CD8-positive, alpha-beta memory T cell (primary cell): ENCODE measurements around the gene SPATA12. TPM values are rescaled to one million over a fixed set of nuclear protein-coding genes. Genes with fewer than 3 reads are reported as not detected.

Experiments
- CTCF ChIA-PET: fragments of 350-600 bp; sonication (Branson Sonifier 250); formaldehyde crosslinking; loops from one replicate; lab custom pipeline; 2021; ENCODE audit warnings: antibody characterized with exemption; lab: Charles Lee
- POLR2A ChIA-PET: fragments of 350-600 bp; sonication (Branson Sonifier 250); formaldehyde crosslinking; loops from one replicate; lab custom pipeline; 2021; ENCODE audit warnings: antibody characterized with exemption; lab: Charles Lee
- DNase-seq, 5 donors: peaks; one replicate each; pipeline versions ENCODE4 v3.0.0 to v3.0.0-alpha.2; 2020 to 2022; ENCODE audit warnings: mixed read lengths in 1 of 5
- H3K27ac ChIP-seq: one replicate; pipeline ENCODE4 v1.7.0; 2013; ENCODE audit warnings: low read depth, mild to moderate bottlenecking, low read length, moderate library complexity
- H3K27me3 ChIP-seq: 2 replicates; pipeline ENCODE4 v1.7.0; 2013; ENCODE audit warnings: low read length, mild to moderate bottlenecking; ENCODE audit not compliant: insufficient read depth, poor library complexity, severe bottlenecking
- H3K36me3 ChIP-seq: 2 replicates; pipeline ENCODE4 v1.7.0; 2013; ENCODE audit warnings: mild to moderate bottlenecking, low read length, moderate library complexity; ENCODE audit not compliant: insufficient read depth
- H3K4me1 ChIP-seq: 2 replicates; pipeline ENCODE4 v1.7.0; 2013; ENCODE audit warnings: mild to moderate bottlenecking, low read length, moderate library complexity; ENCODE audit not compliant: insufficient read depth
- H3K4me3 ChIP-seq: 2 replicates; pipeline ENCODE4 v1.7.0; 2013; ENCODE audit warnings: mild to moderate bottlenecking, low read length
- H3K9me3 ChIP-seq: 2 replicates; pipeline ENCODE4 v1.7.0; 2013; ENCODE audit warnings: mild to moderate bottlenecking, low read length
- H3K27ac Mint-ChIP-seq, 8 donors: one replicate each; pipeline ENCODE4 v1.8.0; 2020 to 2021; ENCODE audit warnings: mixed read lengths in 8 of 8, mild to moderate bottlenecking in 6 of 8, inconsistent platforms in 3 of 8, moderate library complexity in 3 of 8
- H3K27me3 Mint-ChIP-seq, 2 donors: one replicate each; pipeline ENCODE4 v1.8.0; 2020 to 2021; ENCODE audit warnings: mixed read lengths in 2 of 2, mild to moderate bottlenecking in 1 of 2, moderate library complexity in 1 of 2
- H3K36me3 Mint-ChIP-seq, 3 donors: one replicate each; pipeline ENCODE4 v1.8.0; 2020 to 2021; ENCODE audit warnings: mixed read lengths in 3 of 3, inconsistent platforms in 1 of 3, mild to moderate bottlenecking in 1 of 3
- H3K4me1 Mint-ChIP-seq, 3 donors: one replicate each; pipeline ENCODE4 v1.8.0; 2020 to 2021; ENCODE audit warnings: mixed read lengths in 3 of 3, inconsistent platforms in 1 of 3, mild to moderate bottlenecking in 1 of 3
- H3K4me3 Mint-ChIP-seq, 7 donors: one replicate each; pipeline ENCODE4 v1.8.0; 2020 to 2021; ENCODE audit warnings: mixed read lengths in 7 of 7, mild to moderate bottlenecking in 6 of 7, moderate library complexity in 4 of 7, inconsistent platforms in 2 of 7
- H3K9me3 Mint-ChIP-seq, 5 donors: one replicate each; pipeline ENCODE4 v1.8.0; 2020 to 2022; ENCODE audit warnings: mixed read lengths in 5 of 5, mild to moderate bottlenecking in 3 of 5, moderate library complexity in 2 of 5, inconsistent platforms in 1 of 5
- polyA plus RNA-seq: library from polyadenylated mRNA; unstranded; fragments of 300-500 nt; fragmentation: Illumina TruSeq; gene quantifications from one replicate; pipeline ENCODE4 v1.2.3, GENCODE V29; 2021
- total RNA-seq, 2 experiments: library from RNA; stranded (reverse); gene quantifications; one replicate each; pipeline ENCODE4 v1.2.3, GENCODE V29; 2021

The SPATA12 gene
- total and polyA plus RNA-seq, 3 experiments from 2014 or later, result not detected

DNA sequence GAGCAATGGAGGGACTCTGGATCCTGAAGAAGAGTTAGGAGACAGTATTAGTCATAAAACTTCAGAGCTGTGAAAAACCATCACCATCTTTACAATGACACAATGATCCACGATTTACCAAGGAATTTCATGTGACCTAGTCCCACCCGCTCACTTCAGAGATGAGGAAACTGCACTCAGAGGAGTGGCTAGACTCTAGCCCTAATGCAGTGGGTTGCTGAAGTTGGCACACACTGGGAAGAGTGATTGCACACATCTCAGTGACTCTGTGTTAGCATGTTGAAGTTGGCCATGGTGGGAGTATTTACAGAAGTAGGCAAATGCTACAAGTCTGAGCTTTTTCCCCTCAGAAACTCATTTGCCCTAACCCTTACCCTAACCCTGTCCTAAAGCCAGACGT, 35.2 kb upstream of the SPATA12 start:
- Histone ChIP-seq H3K9me3 (no peaks in the 10 kb centered on the region), H3K27ac (no peak overlapping the region), H3K27me3 (no peaks in the 10 kb centered on the region), H3K36me3 (no peaks in the 10 kb centered on the region), H3K4me3 (no peak overlapping the region), H3K4me1 (no peaks in the 10 kb centered on the region)
- Mint-ChIP-seq H3K27me3 (peaks cover 5 to 28% of the 10 kb centered on the region in 2 donors), H3K9me3 (no peaks in the 10 kb centered on the region), H3K36me3 (no peaks in the 10 kb centered on the region), H3K4me1 (no peaks in the 10 kb centered on the region), H3K27ac (peak overlapping the region in 1 of 8 donors; percentile 1), H3K4me3 (no peak overlapping the region)
- POLR2A ChIA-PET, result no interaction called here
- no peak for DNase-seq
- CTCF ChIA-PET, result no interaction called here

DNA sequence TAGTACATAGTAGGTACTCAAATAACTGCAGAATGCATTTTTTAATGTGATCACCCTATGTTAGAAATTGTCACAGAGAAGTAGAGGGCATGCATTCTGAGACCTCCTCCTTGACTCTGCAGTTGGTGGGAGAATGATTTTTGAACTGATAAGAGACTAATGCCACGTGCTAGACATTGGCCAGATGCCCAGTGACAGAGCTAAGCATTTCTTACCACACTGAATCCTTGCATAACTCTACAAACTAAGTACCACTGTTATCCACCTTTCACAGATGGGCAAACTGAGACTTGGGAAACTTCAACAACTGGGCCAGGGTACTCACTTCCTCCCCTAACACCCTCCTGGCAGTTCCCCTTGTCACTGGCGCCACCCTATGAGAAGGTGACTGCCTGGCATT, 33.5 kb upstream of the SPATA12 start:
- no peaks in the 10 kb centered on the region for H3K36me3 ChIP-seq
- H3K4me3 Mint-ChIP-seq, result no peak overlapping the region
- H3K27ac Mint-ChIP-seq, result peak overlapping the region in 1 of 8 donors; percentile 19
- no peak overlapping the region for H3K27ac ChIP-seq
- no peaks in the 10 kb centered on the region for H3K27me3 ChIP-seq
- H3K4me1 ChIP-seq, result no peaks in the 10 kb centered on the region
- no peaks in the 10 kb centered on the region for H3K9me3 ChIP-seq
- no peaks in the 10 kb centered on the region for H3K36me3 Mint-ChIP-seq
- ChIA-PET POLR2A (no interaction called here), CTCF (no interaction called here)
- H3K4me1 Mint-ChIP-seq, result no peaks in the 10 kb centered on the region
- no peak overlapping the region for H3K4me3 ChIP-seq
- H3K27me3 Mint-ChIP-seq, result peaks cover 5 to 23% of the 10 kb centered on the region in 2 donors
- DNase-seq, result no peak
- H3K9me3 Mint-ChIP-seq, result no peaks in the 10 kb centered on the region

DNA sequence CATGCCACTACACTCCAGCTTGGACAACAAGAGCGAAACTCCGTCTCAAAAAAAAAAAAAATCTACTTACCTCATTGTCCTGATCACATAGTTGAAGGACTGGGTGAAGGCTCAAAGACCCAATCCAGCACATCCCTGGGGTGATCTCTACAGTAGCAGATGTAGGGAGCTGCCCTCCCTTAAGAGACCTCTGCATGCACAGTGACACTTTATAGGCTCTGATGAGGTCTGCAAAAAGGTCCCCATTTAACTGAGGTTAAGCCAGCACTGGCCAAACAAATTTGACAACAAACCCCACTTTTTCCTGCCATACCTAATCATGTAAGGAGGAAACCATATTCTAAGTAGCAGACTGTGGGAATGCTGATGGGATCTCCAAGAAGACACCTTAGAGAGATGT, 31.1 kb upstream of the SPATA12 start:
- no peak for DNase-seq
- Histone ChIP-seq H3K27me3 (no peaks in the 10 kb centered on the region), H3K4me1 (no peaks in the 10 kb centered on the region), H3K36me3 (no peaks in the 10 kb centered on the region), H3K9me3 (no peaks in the 10 kb centered on the region), H3K4me3 (no peak overlapping the region), H3K27ac (no peak overlapping the region)
- Mint-ChIP-seq H3K27me3 (peaks cover 0 to 11% of the 10 kb centered on the region in 2 donors), H3K36me3 (no peaks in the 10 kb centered on the region), H3K4me1 (no peaks in the 10 kb centered on the region), H3K4me3 (no peak overlapping the region), H3K9me3 (no peaks in the 10 kb centered on the region), H3K27ac (no peak overlapping the region)
- ChIA-PET POLR2A (no interaction called here), CTCF (no interaction called here)

DNA sequence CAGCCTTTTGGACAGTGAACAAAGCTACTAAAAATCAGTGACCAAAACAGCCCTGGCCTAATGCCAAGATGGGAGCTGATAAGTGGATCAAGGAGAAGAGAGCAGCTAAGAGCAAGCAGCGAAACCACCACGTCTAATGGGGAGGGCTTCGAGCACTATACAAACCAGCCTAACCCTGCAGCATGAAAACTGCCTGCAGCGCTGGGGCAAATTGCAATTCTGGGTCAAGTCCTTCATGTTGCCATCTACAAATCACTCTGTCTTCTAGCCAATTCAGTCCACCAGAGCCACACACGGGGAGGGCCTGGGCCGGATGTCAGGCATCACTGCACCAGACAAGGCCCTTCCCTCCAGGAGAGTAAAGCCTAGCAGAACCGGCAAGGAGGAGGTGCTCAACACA, 30.5 kb upstream of the SPATA12 start:
- Mint-ChIP-seq H3K4me1 (no peaks in the 10 kb centered on the region), H3K27me3 (peaks cover 0 to 8% of the 10 kb centered on the region in 2 donors), H3K4me3 (no peak overlapping the region), H3K9me3 (no peaks in the 10 kb centered on the region), H3K36me3 (no peaks in the 10 kb centered on the region), H3K27ac (no peak overlapping the region)
- CTCF ChIA-PET, result no interaction called here
- no peak overlapping the region for H3K27ac ChIP-seq
- POLR2A ChIA-PET, result no interaction called here
- H3K36me3 ChIP-seq, result no peaks in the 10 kb centered on the region
- H3K27me3 ChIP-seq, result no peaks in the 10 kb centered on the region
- no peak overlapping the region for H3K4me3 ChIP-seq
- no peak for DNase-seq
- H3K4me1 ChIP-seq, result no peaks in the 10 kb centered on the region
- no peaks in the 10 kb centered on the region for H3K9me3 ChIP-seq

DNA sequence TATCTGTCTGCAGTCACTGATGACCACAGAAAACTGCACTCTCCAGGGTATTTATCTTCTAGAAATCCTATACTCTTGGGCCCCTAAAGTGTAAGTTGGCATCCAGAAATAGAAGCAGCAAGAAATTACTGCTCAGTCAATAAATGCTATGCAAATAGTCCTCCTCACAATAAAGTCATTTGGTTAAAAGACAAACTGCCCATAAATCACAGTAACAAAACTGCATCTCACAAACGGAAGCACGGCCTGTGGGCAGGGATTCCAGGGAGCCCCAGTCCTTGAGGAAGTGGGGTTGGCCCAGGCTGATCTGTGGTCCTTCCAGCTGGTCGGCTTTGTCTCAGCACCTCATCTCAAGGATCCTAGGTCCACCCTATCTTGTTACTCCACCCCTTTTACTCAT, 29.7 kb upstream of the SPATA12 start:
- H3K4me3 ChIP-seq, result no peak overlapping the region
- POLR2A ChIA-PET, result no interaction called here
- H3K27me3 ChIP-seq, result no peaks in the 10 kb centered on the region
- Mint-ChIP-seq H3K4me1 (no peaks in the 10 kb centered on the region), H3K36me3 (no peaks in the 10 kb centered on the region), H3K27ac (peak overlapping the region in 1 of 8 donors; percentile 70), H3K27me3 (peaks cover 0 to 3% of the 10 kb centered on the region in 2 donors), H3K4me3 (no peak overlapping the region), H3K9me3 (no peaks in the 10 kb centered on the region)
- no peak for DNase-seq
- no peaks in the 10 kb centered on the region for H3K4me1 ChIP-seq
- H3K27ac ChIP-seq, result no peak overlapping the region
- no peaks in the 10 kb centered on the region for H3K36me3 ChIP-seq
- CTCF ChIA-PET, result no interaction called here
- no peaks in the 10 kb centered on the region for H3K9me3 ChIP-seq

DNA sequence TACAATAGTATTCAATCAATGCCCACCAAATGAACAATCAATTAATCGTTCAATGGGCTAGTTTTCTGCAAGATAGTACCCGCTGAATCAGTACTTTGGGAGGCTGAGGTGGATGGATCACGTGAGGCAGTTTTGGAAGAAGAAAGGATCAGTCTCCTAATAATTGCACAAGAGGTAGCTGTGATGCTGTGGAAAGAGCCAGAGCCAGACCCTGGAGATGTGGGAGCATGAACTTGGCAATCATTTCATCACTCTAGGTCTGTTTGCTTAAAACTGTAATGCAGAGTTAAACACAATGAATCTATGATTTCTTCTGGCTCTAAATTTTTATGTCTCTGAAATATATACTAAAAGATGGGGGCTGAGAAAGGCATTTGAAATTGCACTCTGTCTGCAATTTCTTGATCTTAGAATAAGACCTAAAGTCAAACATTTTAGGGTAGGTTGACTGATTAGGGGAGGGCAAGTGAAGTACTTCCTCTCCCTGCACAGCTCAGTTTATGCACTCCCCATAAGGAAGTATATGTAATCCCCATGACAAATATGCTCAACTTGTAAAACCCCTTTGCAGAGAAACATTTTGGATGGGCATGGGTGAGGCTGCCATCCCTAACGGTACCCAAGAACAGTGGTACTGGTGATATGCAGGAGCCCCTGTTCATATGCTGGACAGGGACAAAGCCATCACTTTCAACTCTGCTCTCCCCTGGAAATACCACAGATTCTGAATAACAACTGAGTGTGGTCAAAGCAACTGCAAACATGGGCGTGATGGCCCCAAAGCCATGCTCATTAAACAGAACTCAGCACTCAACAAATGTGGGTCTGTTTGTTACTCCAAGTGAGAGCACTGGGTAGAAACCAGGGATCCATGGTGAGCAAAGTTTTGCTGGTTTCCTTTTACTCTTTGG, 28.6 kb upstream of the SPATA12 start:
- Histone ChIP-seq H3K4me1 (no peaks in the 10 kb centered on the region), H3K27me3 (no peaks in the 10 kb centered on the region), H3K4me3 (no peak overlapping the region), H3K27ac (no peak overlapping the region), H3K9me3 (no peaks in the 10 kb centered on the region), H3K36me3 (no peaks in the 10 kb centered on the region)
- Mint-ChIP-seq H3K27me3 (no peaks in the 10 kb centered on the region), H3K36me3 (no peaks in the 10 kb centered on the region), H3K27ac (peak overlapping the region in 1 of 8 donors; percentile 67), H3K4me3 (no peak overlapping the region), H3K9me3 (no peaks in the 10 kb centered on the region), H3K4me1 (no peaks in the 10 kb centered on the region)
- ChIA-PET POLR2A (no interaction called here), CTCF (no interaction called here)
- DNase-seq, result no peak

DNA sequence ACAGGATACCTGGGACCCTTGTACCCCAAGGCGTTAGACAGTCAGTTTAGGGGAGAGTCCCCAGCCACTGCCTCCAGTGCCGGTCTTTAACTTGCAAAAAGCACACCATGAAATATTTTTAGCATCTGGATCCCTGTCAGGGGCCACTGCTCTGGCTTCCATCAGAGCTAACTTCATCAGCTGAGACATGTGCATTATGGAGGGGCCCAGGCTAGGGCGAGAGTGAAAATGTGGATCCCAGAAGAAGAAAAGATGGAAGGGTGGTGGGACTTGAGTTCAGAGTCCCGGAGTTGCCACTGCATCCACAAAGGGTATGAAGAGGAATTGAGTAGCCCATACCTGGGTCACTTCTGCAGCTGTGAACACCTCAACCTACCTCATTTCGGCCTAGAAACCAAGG, 23.5 kb upstream of the SPATA12 start:
- H3K36me3 Mint-ChIP-seq, result no peaks in the 10 kb centered on the region
- H3K36me3 ChIP-seq, result no peaks in the 10 kb centered on the region
- no peak for DNase-seq
- no peak overlapping the region for H3K27ac Mint-ChIP-seq
- no peak overlapping the region for H3K4me3 ChIP-seq
- no peaks in the 10 kb centered on the region for H3K9me3 ChIP-seq
- H3K27ac ChIP-seq, result no peak overlapping the region
- no peaks in the 10 kb centered on the region for H3K4me1 Mint-ChIP-seq
- no peaks in the 10 kb centered on the region for H3K9me3 Mint-ChIP-seq
- ChIA-PET POLR2A (no interaction called here), CTCF (no interaction called here)
- H3K4me3 Mint-ChIP-seq, result no peak overlapping the region
- H3K4me1 ChIP-seq, result no peaks in the 10 kb centered on the region
- peaks cover 7 to 37% of the 10 kb centered on the region in 2 donors for H3K27me3 Mint-ChIP-seq
- no peaks in the 10 kb centered on the region for H3K27me3 ChIP-seq

DNA sequence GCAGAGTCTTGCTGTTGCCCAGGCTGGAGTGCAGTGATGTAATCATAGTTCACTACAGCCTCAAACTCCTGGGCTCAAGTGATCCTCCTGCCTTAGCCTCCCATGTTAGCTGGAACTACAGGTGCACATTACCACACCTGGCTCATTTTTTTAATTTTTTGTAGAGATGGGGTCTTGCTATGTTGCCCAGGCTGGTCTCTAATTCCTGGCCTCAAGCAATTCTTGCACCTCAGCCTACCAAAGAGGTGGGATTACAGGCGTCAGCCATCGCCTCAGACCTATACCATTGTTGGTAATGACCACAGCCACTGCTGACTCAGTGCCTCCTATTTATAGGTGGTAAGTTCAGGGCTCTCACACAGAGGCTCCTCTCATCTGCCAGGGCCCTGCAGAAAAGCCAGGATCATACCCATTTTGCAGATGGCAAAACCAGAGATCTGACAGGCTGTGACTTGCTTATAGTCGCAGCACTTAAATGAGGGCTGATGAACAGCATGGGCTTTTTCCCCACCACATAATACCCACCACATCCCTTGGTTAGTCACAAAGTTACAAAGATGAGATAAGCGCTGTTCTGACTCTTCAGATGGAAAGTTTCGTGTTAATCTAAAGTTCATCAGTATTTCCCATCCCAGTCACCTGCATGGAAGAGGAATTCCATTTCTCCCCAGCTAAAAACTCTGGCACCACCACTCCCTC, 21.8 kb upstream of the SPATA12 start:
- Mint-ChIP-seq H3K36me3 (no peaks in the 10 kb centered on the region), H3K27ac (no peak overlapping the region), H3K4me3 (peak overlapping the region in 1 of 7 donors; percentile 27), H3K4me1 (no peaks in the 10 kb centered on the region), H3K27me3 (peaks cover 9 to 45% of the 10 kb centered on the region in 2 donors), H3K9me3 (no peaks in the 10 kb centered on the region)
- ChIA-PET POLR2A (no interaction called here), CTCF (no interaction called here)
- Histone ChIP-seq H3K9me3 (no peaks in the 10 kb centered on the region), H3K27ac (no peak overlapping the region), H3K27me3 (no peaks in the 10 kb centered on the region), H3K4me1 (no peaks in the 10 kb centered on the region), H3K36me3 (no peaks in the 10 kb centered on the region), H3K4me3 (no peak overlapping the region)
- no peak for DNase-seq
